Renal pelvis (tissue), 3 donors: Measurements from ENCODE around the gene OR51F1. TPM values are rescaled to one million over a fixed set of nuclear protein-coding genes. Genes with fewer than 3 reads are reported as not detected.

Source experiments
- polyA plus RNA-seq, 3 donors: library from polyadenylated mRNA; unstranded; fragments of 120-200 nt; gene quantifications; one replicate each; pipeline ENCODE4 v1.2.1, GENCODE V29; 2013; ENCODE audit not compliant: insufficient read length in 3 of 3

Gene OR51F1
- polyA plus RNA-seq, 3 donors, result not detected

Other genes with a start within 250 kb of the OR51F1 start
- not detected for gene OR52M1, start 224.7 kb downstream of the OR51F1 start, polyA plus RNA-seq
- gene OR52I2, start 188.2 kb downstream of the OR51F1 start, polyA plus RNA-seq, result under 1 TPM in 1 of 3 donors, not detected in 2; 0.03 TPM
- under 1 TPM; 0.03 to 0.12 (median 0.10) TPM for gene OR52I1, start 175.9 kb downstream of the OR51F1 start, polyA plus RNA-seq
- 10 to 100 TPM; 19.2 to 26.8 (median 20.9) TPM for gene TRIM68, start 161.7 kb downstream of the OR51F1 start, polyA plus RNA-seq
- not detected for gene OR51D1, start 132.5 kb downstream of the OR51F1 start, polyA plus RNA-seq
- gene OR51E1, start 126.0 kb downstream of the OR51F1 start, polyA plus RNA-seq, result 1 to 10 TPM; 1.0 to 1.6 (median 1.3) TPM
- under 1 TPM; 0.65 to 0.88 (median 0.84) TPM for gene OR51E2, start 72.1 kb downstream of the OR51F1 start, polyA plus RNA-seq
- under 1 TPM; 0.29 to 0.44 (median 0.31) TPM for gene MMP26, start 65.2 kb downstream of the OR51F1 start, polyA plus RNA-seq
- gene OR52R1, start 34.4 kb upstream of the OR51F1 start, polyA plus RNA-seq, result not detected
- gene OR51F2, start 51.4 kb upstream of the OR51F1 start, polyA plus RNA-seq, result not detected
- gene OR51S1, start 79.3 kb upstream of the OR51F1 start, polyA plus RNA-seq, result not detected
- not detected for gene OR51T1, start 112.0 kb upstream of the OR51F1 start, polyA plus RNA-seq
- not detected for gene OR51A7, start 133.8 kb upstream of the OR51F1 start, polyA plus RNA-seq
- gene OR51G2, start 149.4 kb upstream of the OR51F1 start, polyA plus RNA-seq, result not detected
- not detected for gene OR51G1, start 154.4 kb upstream of the OR51F1 start, polyA plus RNA-seq
- gene OR51A4, start 177.7 kb upstream of the OR51F1 start, polyA plus RNA-seq, result under 1 TPM in 1 of 3 donors, not detected in 2; 0.10 TPM
- not detected for gene OR51A2, start 185.8 kb upstream of the OR51F1 start, polyA plus RNA-seq
- gene OR51L1, start 224.9 kb upstream of the OR51F1 start, polyA plus RNA-seq, result under 1 TPM; 0.01 to 0.15 (median 0.13) TPM